Peyer's patch (tissue), 4 donors: ENCODE measurements around the gene ARNT2. TPM values are rescaled to one million over a fixed set of nuclear protein-coding genes. Genes with fewer than 3 reads are reported as not detected.

Source experiments
- DNase-seq, 3 donors: peaks; one replicate each; pipeline ENCODE4 v3.0.0-alpha.2; 2017 to 2019
- H3K27ac ChIP-seq, 4 donors: fragments of 200-600 bp; sonication (generic); one replicate each; pipeline ENCODE4 v1.5.1; 2016 to 2019
- H3K27me3 ChIP-seq, 2 donors: fragments of 200-600 bp; sonication (generic); one replicate each; pipeline ENCODE4 v1.5.1; 2019
- H3K36me3 ChIP-seq, 3 donors: fragments of 200-600 bp; sonication (generic); one replicate each; pipeline ENCODE4 v1.5.1; 2016 to 2019
- H3K4me1 ChIP-seq, 4 donors: fragments of 200-600 bp; sonication (generic); one replicate each; pipeline ENCODE4 v1.5.1; 2016 to 2019
- H3K4me3 ChIP-seq, 4 donors: fragments of 200-600 bp; sonication (generic); 1 replicate in 3 of 4; 2 replicates in 1 of 4; pipeline ENCODE4 v1.5.1; 2016 to 2019; ENCODE audit warnings: mild to moderate bottlenecking in 1 of 4
- H3K9me3 ChIP-seq, 4 donors: fragments of 200-600 bp; sonication (generic); one replicate each; pipeline ENCODE4 v1.5.1; 2016 to 2019; ENCODE audit warnings: mild to moderate bottlenecking in 1 of 4
- CTCF ChIP-seq, 6 experiments: fragments of 450-650 bp in 4 of 6; fragments of 200-600 bp in 2 of 6; sonication (generic) in 1 of 6; IDR thresholded peaks; one replicate each; pipeline ENCODE4 v1.5.1; 2017 to 2019; ENCODE audit warnings: antibody characterized with exemption in 6 of 6, mild to moderate bottlenecking in 3 of 6, moderate library complexity in 1 of 6
- POLR2A ChIP-seq, 2 donors: fragments of 450-650 bp; IDR thresholded peaks; one replicate each; pipeline ENCODE4 v1.5.1; 2017; ENCODE audit warnings: antibody characterized with exemption in 2 of 2, mild to moderate bottlenecking in 2 of 2, moderate library complexity in 2 of 2
- total RNA-seq, 4 donors: library from RNA; depleted of rRNA; stranded (reverse); fragments of >200 nt; gene quantifications; one replicate each; pipeline ENCODE4 v1.1.0, GENCODE V29; 2016

Gene ARNT2
- total RNA-seq, 4 donors from 2014 or later = 2.5 to 10.3 (median 4.5) TPM

DNA sequence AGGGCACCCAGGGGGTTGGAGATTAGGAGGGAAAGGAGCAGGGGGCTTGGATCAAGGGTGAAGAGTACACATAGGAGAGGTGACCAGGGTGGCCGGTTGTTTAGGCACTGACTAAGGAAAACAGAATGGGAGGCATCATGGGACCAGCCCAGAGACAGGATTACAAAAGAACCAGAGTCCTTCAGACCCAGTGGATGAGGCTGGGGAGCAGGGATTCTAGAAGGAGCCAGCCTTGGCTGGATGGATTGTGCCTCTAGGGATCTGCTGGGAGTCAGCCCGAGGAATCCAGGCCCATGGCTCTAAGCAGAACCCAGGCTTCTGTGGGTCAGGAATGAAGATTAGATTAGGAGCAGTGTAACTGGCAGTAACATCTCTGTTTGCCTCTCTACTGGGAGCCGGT is 98.6 kb downstream of the ARNT2 start:
- no peak overlapping the region for H3K4me3 ChIP-seq

DNA sequence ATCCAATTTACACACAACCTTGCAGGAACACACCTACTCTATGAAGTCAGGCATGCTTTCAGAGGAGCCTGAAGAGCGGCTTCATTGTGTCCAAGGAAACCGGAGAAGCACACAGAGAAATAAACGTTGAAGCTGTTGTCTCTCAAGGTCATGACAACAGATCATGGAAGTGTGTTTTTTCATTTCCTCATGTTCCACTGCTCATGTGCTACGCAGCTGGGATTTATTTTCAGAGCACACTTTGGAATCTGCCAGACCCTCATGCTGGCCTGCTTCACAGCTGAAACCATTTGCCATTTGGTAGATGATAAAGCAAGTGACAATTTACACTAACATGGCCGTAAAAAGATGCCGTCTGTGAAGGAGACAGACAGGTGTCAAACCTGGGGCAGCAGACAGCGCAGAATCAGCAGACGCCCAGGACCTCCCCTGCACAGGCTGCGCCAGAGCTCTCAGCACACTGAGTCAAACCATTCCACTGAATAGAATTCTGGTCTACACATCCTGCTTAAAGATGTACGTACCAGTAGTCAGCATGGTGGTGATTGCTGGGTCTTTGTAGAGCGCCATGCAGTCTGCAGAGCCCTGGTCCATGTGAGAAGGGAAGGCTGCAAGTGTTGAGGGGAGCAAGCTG is 99.3 kb downstream of the ARNT2 start:
- DNase-seq = no peak
- Histone ChIP-seq H3K36me3 (no peaks in the 10 kb centered on the region), H3K9me3 (no peaks in the 10 kb centered on the region), H3K27me3 (no peaks in the 10 kb centered on the region), H3K27ac (no peak overlapping the region), H3K4me3 (no peak overlapping the region), H3K4me1 (no peaks in the 10 kb centered on the region)
- TF ChIP-seq CTCF (IDR thresholded peaks at IDR 0.05) (no peak), POLR2A (IDR thresholded peaks at IDR 0.05) (no peak)

More for the DNA sequence above, 98.6 kb downstream of the ARNT2 start:
- Histone ChIP-seq H3K9me3 (no peaks in the 10 kb centered on the region), H3K27ac (no peak overlapping the region), H3K4me1 (no peaks in the 10 kb centered on the region), H3K36me3 (no peaks in the 10 kb centered on the region), H3K27me3 (no peaks in the 10 kb centered on the region)
- TF ChIP-seq POLR2A (IDR thresholded peaks at IDR 0.05) = no peak
- no peak for TF ChIP-seq CTCF (IDR thresholded peaks at IDR 0.05)
- DNase-seq = no peak

- Histone ChIP-seq H3K27me3 (no peaks in the 10 kb centered on the region), H3K9me3 (no peaks in the 10 kb centered on the region), H3K4me3 (no peak overlapping the region), H3K27ac (no peak overlapping the region), H3K36me3 (no peaks in the 10 kb centered on the region), H3K4me1 (no peaks in the 10 kb centered on the region)
- no peak for TF ChIP-seq POLR2A (IDR thresholded peaks at IDR 0.05)
- TF ChIP-seq CTCF (IDR thresholded peaks at IDR 0.05) = no peak
- DNase-seq = no peak
Measured at GRCh38 chr15:80504931-80505330, 100.7 kb downstream of the ARNT2 start.

DNA sequence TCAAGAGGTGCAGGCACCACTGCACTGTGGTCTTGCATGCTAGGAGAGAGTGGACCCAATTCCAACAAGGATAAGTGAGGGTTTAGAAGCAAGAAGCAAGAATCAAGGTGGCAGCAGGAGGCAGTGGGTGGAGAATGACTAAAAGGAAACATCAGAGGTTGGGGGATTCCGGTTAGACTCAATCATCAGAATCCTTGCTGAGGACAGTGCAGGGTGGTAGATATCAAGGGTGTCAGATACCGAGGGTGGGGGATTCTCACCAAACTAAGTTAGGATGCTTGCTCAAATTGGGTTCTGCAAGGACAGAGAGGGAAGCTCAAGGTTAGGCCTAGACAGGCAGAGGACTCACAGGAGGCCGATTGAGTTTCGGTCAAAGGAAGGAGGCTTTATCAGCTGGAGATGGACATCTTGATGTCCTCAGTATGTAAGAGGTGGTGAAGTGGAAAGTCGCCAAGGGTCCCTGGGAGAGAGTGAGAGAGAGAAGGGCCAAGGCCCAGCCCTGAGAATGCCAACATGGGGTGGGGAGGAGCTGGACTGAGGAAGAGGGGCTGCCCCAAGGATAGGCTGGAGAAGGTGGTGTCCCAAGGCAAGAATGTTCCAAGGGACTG is 102.2 kb downstream of the ARNT2 start:
- Histone ChIP-seq H3K36me3 (no peaks in the 10 kb centered on the region), H3K9me3 (no peaks in the 10 kb centered on the region), H3K27me3 (no peaks in the 10 kb centered on the region), H3K27ac (no peak overlapping the region), H3K4me3 (no peak overlapping the region), H3K4me1 (no peaks in the 10 kb centered on the region)
- TF ChIP-seq POLR2A (IDR thresholded peaks at IDR 0.05) = no peak
- TF ChIP-seq CTCF (IDR thresholded peaks at IDR 0.05) = no peak
- no peak for DNase-seq

- H3K4me1 ChIP-seq = no peaks in the 10 kb centered on the region
- H3K36me3 ChIP-seq = no peaks in the 10 kb centered on the region
- no peak overlapping the region for H3K4me3 ChIP-seq
- DNase-seq = no peak
- no peak overlapping the region for H3K27ac ChIP-seq
- H3K9me3 ChIP-seq = no peaks in the 10 kb centered on the region
- H3K27me3 ChIP-seq = no peaks in the 10 kb centered on the region
- no peak for TF ChIP-seq POLR2A (IDR thresholded peaks at IDR 0.05)
- TF ChIP-seq CTCF (IDR thresholded peaks at IDR 0.05) = no peak
Measured at GRCh38 chr15:80507131-80507530, 102.9 kb downstream of the ARNT2 start.
